HG02884 (cell line): ENCODE measurements around the gene METTL25B.
A peak's percentile ranks its signal among the peaks of the same experiment; 100 is the strongest.

Experiments
- ATAC-seq: cut with Tn5 transposase; IDR thresholded peaks from one replicate; pipeline ENCODE4 v1.9.1; 2021; ENCODE audit warnings: mild to moderate bottlenecking, moderate library complexity; ENCODE audit not compliant: unreplicated experiment

The METTL25B gene

GRCh38 chr1:156725683-156726280, 2.5 kb upstream of the METTL25B start:
- ATAC-seq: no peak

- no peak for ATAC-seq
These were observed 1.6 kb upstream of the METTL25B start for GRCh38 chr1:156726549-156727226.

- ATAC-seq: no peak
These were observed 777 bp upstream of the METTL25B start for GRCh38 chr1:156727492-156727891.

GRCh38 chr1:156728599-156729462, 562 bp downstream of the METTL25B start, which contains the start of gene ISG20L2:
Gene ISG20L2, minus strand, starts transcription at chr1:156728766. Its CDS starts 1,114 bp downstream, at chr1:156727652.
- peak; percentile 85 for ATAC-seq

DNA sequence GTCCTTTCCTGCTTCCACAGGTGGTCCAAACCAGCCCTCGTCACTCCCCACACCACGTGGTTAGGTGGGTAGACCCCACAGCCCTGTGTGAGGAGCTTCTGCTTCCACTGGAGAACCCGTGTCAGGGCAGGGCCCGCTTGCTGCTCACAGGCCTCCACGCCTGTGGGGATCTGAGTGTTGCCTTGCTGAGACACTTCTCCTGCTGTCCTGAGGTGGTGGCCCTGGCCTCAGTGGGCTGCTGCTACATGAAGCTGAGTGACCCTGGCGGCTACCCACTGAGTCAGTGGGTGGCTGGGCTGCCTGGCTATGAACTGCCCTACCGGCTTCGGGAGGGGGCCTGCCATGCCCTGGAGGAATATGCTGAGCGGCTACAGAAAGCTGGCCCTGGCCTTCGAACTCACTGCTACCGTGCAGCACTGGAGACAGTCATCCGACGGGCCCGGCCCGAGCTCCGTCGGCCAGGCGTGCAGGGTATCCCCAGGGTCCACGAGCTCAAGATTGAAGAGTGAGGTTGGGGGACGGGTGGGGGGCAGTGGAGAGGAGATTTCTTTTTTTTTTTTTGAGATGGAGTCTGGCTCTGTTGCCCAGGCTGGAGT, 5.8 kb downstream of the METTL25B start:
- ATAC-seq: no peak

GRCh38 chr1:156738407-156738806, 10.1 kb downstream of the METTL25B start:
- no peak for ATAC-seq

DNA sequence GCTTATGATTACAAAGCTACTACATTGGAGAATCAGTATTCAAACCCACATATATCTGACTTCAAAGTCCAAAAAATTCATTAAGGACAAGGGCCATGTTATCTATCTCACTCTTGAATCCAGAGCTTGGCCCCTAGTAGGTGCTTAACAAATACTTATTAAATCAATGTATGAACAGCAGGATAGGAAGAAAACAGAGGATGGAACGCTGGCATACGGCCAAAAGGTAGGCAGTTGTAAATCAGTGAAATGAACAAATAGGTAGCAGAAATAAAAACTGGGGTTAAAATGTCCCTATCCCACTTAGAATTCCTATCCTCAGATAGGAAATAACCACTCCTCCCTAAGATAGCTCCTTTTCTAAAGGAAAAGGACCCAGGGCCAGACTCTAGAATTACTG, 10.6 kb downstream of the METTL25B start:
- no peak for ATAC-seq

DNA sequence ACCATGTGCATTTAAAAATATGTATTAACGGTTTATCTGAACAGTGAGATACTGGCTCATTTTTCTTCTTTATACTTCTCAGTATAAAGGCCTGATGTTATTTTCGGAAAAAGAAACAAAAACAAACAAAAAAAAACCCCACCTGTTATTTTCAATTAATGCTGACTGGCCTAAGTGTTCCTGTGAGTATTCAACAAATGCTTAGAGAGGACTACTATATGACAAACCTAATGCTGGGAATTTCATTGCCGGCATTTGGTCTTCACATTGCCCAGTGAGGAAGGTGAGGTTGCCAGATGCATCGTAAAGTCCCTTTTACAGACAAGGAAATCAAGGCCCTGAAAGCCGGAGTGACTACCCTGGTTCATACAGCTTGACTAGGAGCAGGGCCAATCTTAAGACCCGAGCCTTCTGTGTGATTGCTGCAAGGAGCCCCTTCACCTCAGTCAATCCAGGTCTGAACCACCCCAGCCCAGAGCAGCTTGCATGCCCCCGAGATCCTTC, 12.0 kb downstream of the METTL25B start:
- peak; percentile 8 for ATAC-seq

DNA sequence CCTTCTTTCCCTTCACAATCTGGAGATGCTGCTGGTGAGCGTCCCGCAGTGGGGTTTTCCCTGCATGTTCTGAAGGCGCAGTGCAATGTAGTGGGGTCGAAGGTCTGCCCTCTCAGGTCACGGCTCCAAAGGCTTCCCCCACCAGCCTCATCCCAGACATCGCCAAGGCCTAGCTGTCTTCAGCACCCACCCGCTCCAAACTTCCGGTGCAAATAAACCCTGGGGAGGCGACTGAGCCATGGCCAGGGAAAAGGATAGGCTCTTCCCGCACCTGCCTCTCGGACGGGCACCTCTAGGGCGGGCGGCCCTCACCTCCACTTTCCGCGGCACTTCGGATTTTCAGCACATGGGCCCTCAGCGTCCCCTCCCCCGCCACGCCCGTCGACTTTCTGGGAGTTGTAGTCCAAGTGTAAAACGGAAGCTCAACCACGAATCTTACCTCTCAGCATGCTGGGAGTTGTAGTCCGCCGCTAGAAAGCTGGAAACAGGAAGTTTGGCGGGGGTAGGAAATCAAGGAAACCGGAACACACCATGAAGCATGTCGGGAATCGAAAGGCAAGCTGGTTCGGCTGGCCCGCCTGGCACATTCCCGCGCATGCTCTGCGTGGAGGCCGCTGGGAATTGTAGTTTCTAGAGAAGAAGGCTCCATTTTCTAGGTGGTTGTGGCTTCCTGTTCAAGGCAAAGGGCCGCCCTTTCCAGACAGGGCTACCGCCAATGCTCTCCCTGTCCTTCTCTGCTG, 12.6 kb downstream of the METTL25B start, which contains the start of gene MRPL24:
MRPL24 (minus strand) TSS at position 348 of the 740 bp plus-strand sequence. CDS start 2,384 bp downstream, outside the sequence.
- ATAC-seq: peak; percentile 76

GRCh38 chr1:156741481-156741983, 13.3 kb downstream of the METTL25B start:
- no peak for ATAC-seq

DNA sequence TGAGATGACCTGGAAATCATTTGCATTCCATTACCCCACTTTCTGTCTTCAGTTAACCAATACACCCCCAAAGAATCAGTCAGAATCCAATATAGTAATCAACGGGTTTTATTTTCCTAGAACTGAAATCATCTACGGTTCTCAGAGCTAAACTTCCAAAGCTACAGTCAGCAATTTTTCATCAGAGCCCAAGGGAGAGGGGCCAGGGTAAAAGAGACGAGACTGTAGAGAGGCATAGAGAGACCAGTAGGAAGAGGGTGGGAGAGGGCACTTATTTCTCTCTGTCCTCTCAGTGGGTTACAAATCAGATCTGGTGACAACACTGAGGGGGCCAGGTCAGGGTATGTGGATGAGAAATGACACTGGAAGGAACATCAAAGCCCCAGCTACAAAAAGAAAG, 13.7 kb downstream of the METTL25B start:
- ATAC-seq: no peak

- no peak for ATAC-seq
These were observed 14.5 kb downstream of the METTL25B start for GRCh38 chr1:156742801-156743200.

DNA sequence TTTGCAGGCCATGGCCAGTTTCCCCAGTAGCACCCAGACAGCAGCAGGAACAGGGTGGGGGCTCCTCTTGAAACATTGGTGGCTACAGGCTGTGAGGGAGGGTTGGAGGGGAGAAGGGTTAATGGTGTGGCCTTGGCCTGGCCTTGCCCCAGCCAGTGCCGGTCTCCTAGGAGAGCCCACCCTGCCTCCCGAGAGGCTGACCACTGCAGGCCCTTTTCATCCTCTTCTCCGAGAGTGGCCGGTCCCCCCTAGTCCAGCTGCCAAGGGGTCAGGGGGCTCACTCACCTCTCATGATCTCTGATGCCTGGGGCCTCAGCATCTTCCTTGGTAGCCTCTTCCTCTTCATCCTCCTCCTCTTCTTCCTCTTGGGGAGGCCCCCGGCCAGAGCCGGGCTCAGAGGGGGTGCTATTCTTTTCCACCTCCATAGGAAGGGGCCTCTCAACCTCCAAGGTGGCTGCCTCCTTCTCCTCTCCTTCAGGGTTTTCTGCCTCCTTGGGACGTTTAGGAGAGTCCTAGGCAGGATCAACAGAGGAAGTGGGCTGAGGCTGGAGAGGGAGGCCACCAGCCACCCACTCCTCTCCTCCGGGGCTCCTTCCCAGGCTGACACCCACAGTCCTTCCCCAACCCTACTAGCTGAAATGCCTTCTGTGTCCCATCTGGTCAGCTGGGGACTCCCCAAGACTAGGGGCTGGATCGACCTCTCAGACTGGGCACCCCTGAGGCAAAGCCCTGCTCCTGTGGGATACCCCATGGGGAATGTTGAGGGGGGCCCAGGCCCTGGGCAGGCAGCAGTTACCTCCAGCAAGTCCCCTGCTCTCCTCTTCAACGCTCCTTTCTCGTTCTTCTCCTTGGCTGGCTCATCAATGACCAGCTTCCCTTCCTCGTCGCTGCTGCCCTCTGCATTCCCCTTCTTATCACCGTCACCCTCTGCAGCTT, 15.4 kb downstream of the METTL25B start:
- no peak for ATAC-seq

DNA sequence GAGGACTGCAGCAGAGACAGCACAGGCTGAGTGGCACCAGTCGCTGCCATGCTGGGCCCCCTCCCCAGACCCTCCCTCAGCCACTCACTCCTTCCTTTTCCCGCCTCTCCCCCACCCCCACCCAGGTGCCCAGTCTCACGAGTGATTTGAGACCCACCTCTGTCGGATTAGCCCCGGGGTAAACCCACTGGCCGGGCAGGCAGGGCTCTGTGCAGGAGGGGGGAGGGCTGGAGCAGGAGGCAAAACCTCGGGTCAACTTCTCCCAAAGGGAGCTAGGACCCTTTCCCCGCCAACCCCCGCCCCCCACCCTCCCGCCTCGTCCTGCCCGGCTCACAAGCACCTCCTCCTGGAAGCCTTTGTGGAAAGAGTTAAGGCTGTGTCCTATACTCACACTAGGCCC, 16.1 kb downstream of the METTL25B start:
- ATAC-seq: no peak

DNA sequence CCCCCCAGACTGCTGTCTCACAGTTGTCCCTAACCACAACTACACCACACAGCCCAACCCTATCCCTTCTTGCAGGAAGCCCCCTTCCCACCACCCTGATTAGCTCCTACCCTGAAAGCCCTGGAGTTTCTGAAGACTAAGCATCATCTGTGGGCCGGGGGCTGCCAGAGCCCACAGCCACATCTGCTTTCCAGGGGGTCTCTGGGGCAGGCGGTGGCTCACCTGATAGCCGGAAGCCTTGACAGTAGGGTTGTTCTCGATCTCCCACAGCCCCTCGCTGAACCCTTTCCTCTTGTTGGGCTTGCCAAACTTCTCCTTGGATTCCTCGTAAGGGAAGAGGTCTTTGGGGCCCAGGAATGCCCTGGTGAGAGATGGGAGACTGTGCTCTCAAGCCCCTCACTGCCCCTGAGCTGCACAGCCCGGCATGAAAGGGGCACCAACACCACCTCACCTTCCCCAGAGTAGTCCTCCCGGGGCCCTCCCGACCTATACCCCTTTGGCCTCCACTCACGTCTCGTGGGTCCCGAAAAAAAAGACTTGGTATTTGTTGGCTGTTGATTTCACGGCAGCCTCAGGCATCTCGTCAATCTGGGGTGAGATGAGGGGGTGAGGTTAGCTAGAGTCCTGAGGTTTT, 16.6 kb downstream of the METTL25B start:
- no peak for ATAC-seq

- no peak for ATAC-seq
These were observed 17.6 kb downstream of the METTL25B start for GRCh38 chr1:156745881-156746280.

- no peak for ATAC-seq
These were observed 18.1 kb downstream of the METTL25B start for GRCh38 chr1:156746406-156746727.

- ATAC-seq: no peak
These were observed 18.7 kb downstream of the METTL25B start for GRCh38 chr1:156746728-156747631.
